ENCODE data around the gene KIF16B.

The KIF16B gene

GRCh38 chr20:16514140-16514539 lies 59.1 kb downstream of the KIF16B start:
- Histone ChIP-seq H3K4me1 (ENCODE audit: low read length) (peaks cover 13% of the 10 kb centered on the region), H3K9ac (ENCODE audit: low read length) (no peak overlapping the region), H3K9me3 (ENCODE audit: insufficient read depth, low read length) (no peaks in the 10 kb centered on the region), H3K79me2 (ENCODE audit: low read length) (no peaks in the 10 kb centered on the region), H3K27me3 (ENCODE audit: low read depth, low read length) (no peaks in the 10 kb centered on the region), H3K36me3 (replicated peaks; ENCODE audit: low read depth, low read length) (peaks cover 7% of the 10 kb centered on the region), H2AFZ (ENCODE audit: low read depth, low read length) (no peak overlapping the region), H3K27ac (ENCODE audit: low read length) (no peak overlapping the region), H3K4me2 (ENCODE audit: low read length) (peak overlapping the region; percentile 56), H3K4me3 (ENCODE audit: low read length) (peak overlapping the region; percentile 22; the same call in 1 of the 2 replicates), H4K20me1 (ENCODE audit: insufficient read depth, low read length) (no peaks in the 10 kb centered on the region)
- TF ChIP-seq, protein P1, sequence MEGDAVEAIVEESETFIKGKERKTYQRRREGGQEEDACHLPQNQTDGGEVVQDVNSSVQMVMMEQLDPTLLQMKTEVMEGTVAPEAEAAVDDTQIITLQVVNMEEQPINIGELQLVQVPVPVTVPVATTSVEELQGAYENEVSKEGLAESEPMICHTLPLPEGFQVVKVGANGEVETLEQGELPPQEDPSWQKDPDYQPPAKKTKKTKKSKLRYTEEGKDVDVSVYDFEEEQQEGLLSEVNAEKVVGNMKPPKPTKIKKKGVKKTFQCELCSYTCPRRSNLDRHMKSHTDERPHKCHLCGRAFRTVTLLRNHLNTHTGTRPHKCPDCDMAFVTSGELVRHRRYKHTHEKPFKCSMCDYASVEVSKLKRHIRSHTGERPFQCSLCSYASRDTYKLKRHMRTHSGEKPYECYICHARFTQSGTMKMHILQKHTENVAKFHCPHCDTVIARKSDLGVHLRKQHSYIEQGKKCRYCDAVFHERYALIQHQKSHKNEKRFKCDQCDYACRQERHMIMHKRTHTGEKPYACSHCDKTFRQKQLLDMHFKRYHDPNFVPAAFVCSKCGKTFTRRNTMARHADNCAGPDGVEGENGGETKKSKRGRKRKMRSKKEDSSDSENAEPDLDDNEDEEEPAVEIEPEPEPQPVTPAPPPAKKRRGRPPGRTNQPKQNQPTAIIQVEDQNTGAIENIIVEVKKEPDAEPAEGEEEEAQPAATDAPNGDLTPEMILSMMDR (IDR thresholded peaks at IDR 0.05; ENCODE audit: low read depth, low read length), result no peak
- TF ChIP-seq EZH2phosphoT487 (IDR thresholded peaks at IDR 0.05; ENCODE audit: low read depth), result no peak

GRCh38 chr20:16505894-16506293 lies 67.4 kb downstream of the KIF16B start:
- TF ChIP-seq, protein P1 (IDR thresholded peaks at IDR 0.05; ENCODE audit: low read depth, low read length), result no peak
- no peak for TF ChIP-seq EZH2phosphoT487 (IDR thresholded peaks at IDR 0.05; ENCODE audit: low read depth)
- Histone ChIP-seq H3K27me3 (ENCODE audit: low read depth, low read length) (no peaks in the 10 kb centered on the region), H3K4me1 (ENCODE audit: low read length) (peaks cover 24% of the 10 kb centered on the region), H3K9me3 (ENCODE audit: insufficient read depth, low read length) (no peaks in the 10 kb centered on the region), H3K27ac (ENCODE audit: low read length) (peak overlapping the region; percentile 68), H4K20me1 (ENCODE audit: insufficient read depth, low read length) (no peaks in the 10 kb centered on the region), H3K4me2 (ENCODE audit: low read length) (peak overlapping the region; percentile 79), H2AFZ (ENCODE audit: low read depth, low read length) (peak overlapping the region; percentile 25; the same call in 1 of the 2 replicates), H3K9ac (ENCODE audit: low read length) (peak overlapping the region; percentile 37; the same call in 1 of the 2 replicates), H3K79me2 (ENCODE audit: low read length) (no peaks in the 10 kb centered on the region), H3K36me3 (replicated peaks; ENCODE audit: low read depth, low read length) (peaks cover 34% of the 10 kb centered on the region), H3K4me3 (ENCODE audit: low read length) (peak overlapping the region; percentile 50)

DNA sequence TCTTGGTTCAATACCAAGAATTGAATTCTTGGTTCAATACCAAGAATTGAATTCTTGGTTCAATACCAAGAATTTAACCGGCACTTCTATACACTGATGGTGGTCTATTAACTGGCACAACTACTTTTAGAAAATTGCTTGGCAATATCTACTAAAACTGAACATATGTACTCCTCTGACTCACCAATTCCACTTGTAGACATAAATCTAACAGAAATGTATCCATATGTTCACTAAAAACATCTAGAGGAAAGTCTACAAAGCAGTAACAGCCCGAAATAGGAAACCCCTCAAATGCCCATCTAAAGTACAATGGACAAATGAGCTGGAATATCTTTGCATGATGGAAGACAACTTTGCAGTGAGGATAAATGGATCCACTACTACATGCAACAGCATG lies 71.9 kb downstream of the KIF16B start:
- H3K36me3 ChIP-seq (replicated peaks; ENCODE audit: low read depth, low read length), result peaks cover 21% of the 10 kb centered on the region

DNA sequence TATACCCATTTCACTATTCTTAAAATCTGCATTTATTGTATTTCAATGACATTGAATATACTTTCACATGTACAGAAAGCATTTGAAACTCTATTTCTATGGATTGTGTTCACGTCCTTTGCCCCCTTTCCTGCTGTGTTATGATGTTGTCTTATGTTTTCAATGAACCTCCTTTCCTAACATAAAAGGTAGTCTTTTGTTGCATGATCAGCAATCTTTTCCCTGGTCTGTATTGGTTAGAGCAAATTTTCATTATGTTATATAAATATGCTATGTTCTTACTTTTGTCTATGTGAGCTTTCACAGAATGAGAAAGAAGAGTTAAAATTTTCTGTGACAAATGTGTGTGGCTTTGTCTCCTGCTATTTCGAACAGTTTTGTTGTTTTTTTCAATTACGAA lies 73.1 kb downstream of the KIF16B start:
- Histone ChIP-seq H3K4me1 (ENCODE audit: low read length) (peaks cover 1% of the 10 kb centered on the region), H3K4me3 (ENCODE audit: low read length) (no peak overlapping the region), H3K9me3 (ENCODE audit: insufficient read depth, low read length) (no peaks in the 10 kb centered on the region), H3K79me2 (ENCODE audit: low read length) (no peaks in the 10 kb centered on the region), H3K27me3 (ENCODE audit: low read depth, low read length) (no peaks in the 10 kb centered on the region), H3K36me3 (replicated peaks; ENCODE audit: low read depth, low read length) (peaks cover 20% of the 10 kb centered on the region), H4K20me1 (ENCODE audit: insufficient read depth, low read length) (no peaks in the 10 kb centered on the region), H2AFZ (ENCODE audit: low read depth, low read length) (no peak overlapping the region), H3K4me2 (ENCODE audit: low read length) (no peak overlapping the region), H3K9ac (ENCODE audit: low read length) (no peak overlapping the region), H3K27ac (ENCODE audit: low read length) (no peak overlapping the region)
- no peak for TF ChIP-seq EZH2phosphoT487 (IDR thresholded peaks at IDR 0.05; ENCODE audit: low read depth)
- TF ChIP-seq, protein P1 (IDR thresholded peaks at IDR 0.05; ENCODE audit: low read depth, low read length), result no peak

More for the DNA sequence above, 71.9 kb downstream of the KIF16B start:
- Histone ChIP-seq H4K20me1 (ENCODE audit: insufficient read depth, low read length) (no peaks in the 10 kb centered on the region), H3K4me2 (ENCODE audit: low read length) (no peak overlapping the region), H3K9me3 (ENCODE audit: insufficient read depth, low read length) (no peaks in the 10 kb centered on the region), H2AFZ (ENCODE audit: low read depth, low read length) (no peak overlapping the region), H3K79me2 (ENCODE audit: low read length) (no peaks in the 10 kb centered on the region), H3K27ac (ENCODE audit: low read length) (no peak overlapping the region), H3K9ac (ENCODE audit: low read length) (no peak overlapping the region), H3K4me1 (ENCODE audit: low read length) (peaks cover 12% of the 10 kb centered on the region), H3K27me3 (ENCODE audit: low read depth, low read length) (no peaks in the 10 kb centered on the region), H3K4me3 (ENCODE audit: low read length) (no peak overlapping the region)
- no peak for TF ChIP-seq EZH2phosphoT487 (IDR thresholded peaks at IDR 0.05; ENCODE audit: low read depth)
- TF ChIP-seq, protein P1 (IDR thresholded peaks at IDR 0.05; ENCODE audit: low read depth, low read length), result no peak
